Peyer's patch (tissue), 4 donors: ENCODE data around the gene CHST1. TPM values are rescaled to one million over a fixed set of nuclear protein-coding genes. Genes with fewer than 3 reads are reported as not detected.

Experiments used
- DNase-seq, 3 donors: peaks; one replicate each; pipeline ENCODE4 v3.0.0-alpha.2; 2017 to 2019
- H3K27ac ChIP-seq, 4 donors: fragments of 200-600 bp; sonication (generic); one replicate each; pipeline ENCODE4 v1.5.1; 2016 to 2019
- H3K27me3 ChIP-seq, 2 donors: fragments of 200-600 bp; sonication (generic); one replicate each; pipeline ENCODE4 v1.5.1; 2019
- H3K36me3 ChIP-seq, 3 donors: fragments of 200-600 bp; sonication (generic); one replicate each; pipeline ENCODE4 v1.5.1; 2016 to 2019
- H3K4me1 ChIP-seq, 4 donors: fragments of 200-600 bp; sonication (generic); one replicate each; pipeline ENCODE4 v1.5.1; 2016 to 2019
- H3K4me3 ChIP-seq, 4 donors: fragments of 200-600 bp; sonication (generic); 1 replicate in 3 of 4; 2 replicates in 1 of 4; pipeline ENCODE4 v1.5.1; 2016 to 2019; ENCODE audit warnings: mild to moderate bottlenecking in 1 of 4
- H3K9me3 ChIP-seq, 4 donors: fragments of 200-600 bp; sonication (generic); one replicate each; pipeline ENCODE4 v1.5.1; 2016 to 2019; ENCODE audit warnings: mild to moderate bottlenecking in 1 of 4
- CTCF ChIP-seq, 6 experiments: fragments of 450-650 bp in 4 of 6; fragments of 200-600 bp in 2 of 6; sonication (generic) in 1 of 6; IDR thresholded peaks; one replicate each; pipeline ENCODE4 v1.5.1; 2017 to 2019; ENCODE audit warnings: antibody characterized with exemption in 6 of 6, mild to moderate bottlenecking in 3 of 6, moderate library complexity in 1 of 6
- POLR2A ChIP-seq, 2 donors: fragments of 450-650 bp; IDR thresholded peaks; one replicate each; pipeline ENCODE4 v1.5.1; 2017; ENCODE audit warnings: antibody characterized with exemption in 2 of 2, mild to moderate bottlenecking in 2 of 2, moderate library complexity in 2 of 2
- total RNA-seq, 4 donors: library from RNA; depleted of rRNA; stranded (reverse); fragments of >200 nt; gene quantifications; one replicate each; pipeline ENCODE4 v1.1.0, GENCODE V29; 2016

CHST1 gene
- total RNA-seq, 4 donors from 2014 or later = 0.53 to 11.6 (median 1.4) TPM

DNA sequence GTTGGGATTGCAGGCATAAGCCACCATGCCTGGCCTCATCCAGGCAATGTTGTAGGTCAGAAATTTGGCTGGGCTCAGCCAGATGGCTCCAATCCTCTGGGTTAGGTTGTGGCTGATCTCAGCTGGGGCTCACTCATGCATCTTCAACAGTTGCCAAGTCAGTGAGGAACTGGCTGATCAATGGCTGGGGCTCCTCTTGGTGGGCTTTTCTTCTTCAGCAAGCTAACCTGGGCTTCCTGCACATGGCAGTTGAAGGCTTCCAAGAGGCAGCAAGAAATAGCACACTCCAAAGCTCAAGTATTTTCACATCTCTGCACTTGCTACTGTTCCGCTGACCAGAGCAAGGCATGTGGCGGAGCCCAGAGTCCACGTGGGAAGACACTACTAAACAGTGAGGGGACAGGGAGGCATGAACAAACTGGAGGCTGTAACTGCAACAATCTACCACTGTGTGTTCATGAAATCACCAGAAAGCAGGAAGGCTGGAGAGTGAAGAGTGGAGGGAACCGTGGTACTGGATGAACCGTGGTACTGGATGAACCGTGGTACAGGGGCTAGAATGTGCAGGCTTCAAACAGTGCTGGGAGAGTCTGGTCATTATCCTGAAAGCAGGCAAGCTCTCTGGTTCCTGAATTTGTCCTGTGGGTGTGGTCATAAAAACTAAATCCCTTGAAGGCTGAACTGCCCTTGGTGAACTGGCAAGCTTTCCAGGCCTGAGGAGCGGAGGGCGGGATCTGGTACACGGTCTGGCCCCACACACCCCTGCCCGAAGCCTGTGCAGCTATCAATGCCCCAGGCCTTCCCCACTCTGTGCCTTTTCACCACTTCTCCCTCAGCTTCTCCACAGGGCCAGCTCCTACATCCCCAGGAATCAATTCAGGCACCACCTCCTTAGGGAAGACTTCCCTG is 20.2 kb downstream of the CHST1 start:
- no peak overlapping the region for H3K27ac ChIP-seq
- no peaks in the 10 kb centered on the region for H3K9me3 ChIP-seq
- no peaks in the 10 kb centered on the region for H3K27me3 ChIP-seq
- no peak overlapping the region for H3K4me3 ChIP-seq
- TF ChIP-seq CTCF (IDR thresholded peaks at IDR 0.05) (no peak), POLR2A (IDR thresholded peaks at IDR 0.05) (no peak)
- no peaks in the 10 kb centered on the region for H3K36me3 ChIP-seq
- DNase-seq = no peak
- H3K4me1 ChIP-seq = no peaks in the 10 kb centered on the region

GRCh38 chr11:45643598-45644260 is 21.7 kb downstream of the CHST1 start:
- Histone ChIP-seq H3K36me3 (no peaks in the 10 kb centered on the region), H3K27ac (no peak overlapping the region), H3K4me1 (no peaks in the 10 kb centered on the region), H3K4me3 (no peak overlapping the region), H3K9me3 (no peaks in the 10 kb centered on the region), H3K27me3 (no peaks in the 10 kb centered on the region)
- no peak for DNase-seq
- TF ChIP-seq POLR2A (IDR thresholded peaks at IDR 0.05) = no peak
- no peak for TF ChIP-seq CTCF (IDR thresholded peaks at IDR 0.05)

GRCh38 chr11:45641961-45642360 is 23.5 kb downstream of the CHST1 start:
- Histone ChIP-seq H3K9me3 (no peaks in the 10 kb centered on the region), H3K4me3 (no peak overlapping the region), H3K36me3 (no peaks in the 10 kb centered on the region), H3K27ac (no peak overlapping the region), H3K27me3 (no peaks in the 10 kb centered on the region), H3K4me1 (no peaks in the 10 kb centered on the region)
- DNase-seq = no peak
- TF ChIP-seq POLR2A (IDR thresholded peaks at IDR 0.05) (no peak), CTCF (IDR thresholded peaks at IDR 0.05) (no peak)

DNA sequence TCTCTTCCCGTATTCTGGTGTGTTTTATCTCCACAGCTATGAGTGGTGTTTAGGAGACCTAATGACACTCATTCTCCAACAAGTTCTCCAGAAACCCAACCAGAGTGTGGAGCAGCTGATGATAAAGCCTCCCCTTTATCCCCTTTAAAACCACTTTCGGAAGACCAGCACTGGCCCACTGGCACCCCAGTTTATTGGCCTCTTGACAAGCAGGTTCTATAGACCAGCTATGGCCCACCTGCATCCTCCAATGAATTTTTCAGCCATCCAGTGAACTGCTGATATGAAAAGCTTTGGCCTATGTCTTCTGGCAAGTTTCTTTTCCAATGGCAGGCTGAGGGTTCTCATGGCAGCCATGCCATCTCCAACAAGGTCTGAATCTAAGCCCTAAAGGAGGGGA is 27.4 kb downstream of the CHST1 start:
- no peaks in the 10 kb centered on the region for H3K9me3 ChIP-seq
- no peak overlapping the region for H3K27ac ChIP-seq
- H3K4me3 ChIP-seq = no peak overlapping the region
- no peaks in the 10 kb centered on the region for H3K36me3 ChIP-seq
- TF ChIP-seq CTCF (IDR thresholded peaks at IDR 0.05) (no peak), POLR2A (IDR thresholded peaks at IDR 0.05) (no peak)
- no peak for DNase-seq
- no peaks in the 10 kb centered on the region for H3K4me1 ChIP-seq
- no peaks in the 10 kb centered on the region for H3K27me3 ChIP-seq

GRCh38 chr11:45635907-45636306 is 29.5 kb downstream of the CHST1 start:
- Histone ChIP-seq H3K4me3 (no peak overlapping the region), H3K9me3 (no peaks in the 10 kb centered on the region), H3K36me3 (no peaks in the 10 kb centered on the region), H3K4me1 (no peaks in the 10 kb centered on the region), H3K27me3 (no peaks in the 10 kb centered on the region), H3K27ac (no peak overlapping the region)
- TF ChIP-seq POLR2A (IDR thresholded peaks at IDR 0.05) (no peak), CTCF (IDR thresholded peaks at IDR 0.05) (no peak)
- no peak for DNase-seq
